HG02943 (cell line): ENCODE results near the gene GDF2.

Experiments
- ATAC-seq: cut with Tn5 transposase; IDR thresholded peaks from one replicate; pipeline ENCODE4 v1.9.1; 2021; ENCODE audit warnings: mild to moderate bottlenecking, low read depth, moderate library complexity; ENCODE audit not compliant: unreplicated experiment

Gene GDF2

GRCh38 chr10:47366181-47366631 lies 44.0 kb downstream of the GDF2 start:
- ATAC-seq: no peak

- ATAC-seq: no peak
Measured at GRCh38 chr10:47366731-47367460, 44.6 kb downstream of the GDF2 start.

GRCh38 chr10:47367646-47368045 lies 45.4 kb downstream of the GDF2 start:
- ATAC-seq: no peak

- ATAC-seq: no peak
Measured at GRCh38 chr10:47368431-47369180, 46.4 kb downstream of the GDF2 start.

GRCh38 chr10:47369251-47369894 lies 47.1 kb downstream of the GDF2 start:
- no peak for ATAC-seq

- ATAC-seq: no peak
Measured at GRCh38 chr10:47370015-47370767, 47.9 kb downstream of the GDF2 start.

GRCh38 chr10:47370878-47371277 lies 48.6 kb downstream of the GDF2 start:
- no peak for ATAC-seq

GRCh38 chr10:47371629-47372485 lies 49.6 kb downstream of the GDF2 start:
- ATAC-seq: no peak

- no peak for ATAC-seq
Measured at GRCh38 chr10:47372726-47373125, 50.5 kb downstream of the GDF2 start.

GRCh38 chr10:47374611-47375536 lies 52.6 kb downstream of the GDF2 start:
- no peak for ATAC-seq

GRCh38 chr10:47376522-47377220 lies 54.4 kb downstream of the GDF2 start:
- no peak for ATAC-seq
